GM18951 (cell line): ENCODE data around the gene PABPC1L.

Experiments used
- POLR2A ChIP-seq: IDR thresholded peaks from 4 replicates; pipeline ENCODE4 v1.6.1; 2011; ENCODE audit warnings: mild to moderate bottlenecking; ENCODE audit not compliant: insufficient read length, insufficient read depth; ENCODE audit errors: extremely low read depth
- in situ Hi-C: fragments of 300-500 bp; cut with MboI; formaldehyde crosslinking; loops from one replicate; pipeline ENCODE4 v1.12.0; 2022; ENCODE audit warnings: low sequenced_read_pairs, mixed read lengths, inconsistent platforms; ENCODE audit not compliant: unreplicated experiment

PABPC1L gene

GRCh38 chr20:44912189-44912588, 2.3 kb downstream of the PABPC1L start:
- in situ Hi-C loops: no loop called here
- no peak for TF ChIP-seq POLR2A

DNA sequence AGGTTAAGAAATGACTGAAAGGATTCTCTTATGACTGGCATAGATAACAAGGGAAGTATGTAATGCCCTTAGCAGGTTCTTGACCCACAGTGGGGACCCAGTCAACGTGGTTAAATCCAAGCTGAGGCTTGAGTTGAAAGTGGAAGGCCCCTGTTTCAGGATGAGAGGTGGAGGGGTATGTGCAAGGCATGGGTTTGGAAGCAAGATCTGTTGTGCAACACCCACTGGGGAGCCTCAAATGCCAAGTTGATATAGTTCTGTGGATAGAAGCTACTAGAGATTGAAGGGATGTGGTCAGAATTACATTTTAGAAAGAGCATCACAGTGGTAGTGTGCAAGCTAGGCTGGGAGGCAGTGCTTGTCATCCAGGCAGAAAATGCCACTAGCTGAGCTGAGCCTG, 5.1 kb downstream of the PABPC1L start:
- in situ Hi-C loops: no loop called here
- no peak for TF ChIP-seq POLR2A

DNA sequence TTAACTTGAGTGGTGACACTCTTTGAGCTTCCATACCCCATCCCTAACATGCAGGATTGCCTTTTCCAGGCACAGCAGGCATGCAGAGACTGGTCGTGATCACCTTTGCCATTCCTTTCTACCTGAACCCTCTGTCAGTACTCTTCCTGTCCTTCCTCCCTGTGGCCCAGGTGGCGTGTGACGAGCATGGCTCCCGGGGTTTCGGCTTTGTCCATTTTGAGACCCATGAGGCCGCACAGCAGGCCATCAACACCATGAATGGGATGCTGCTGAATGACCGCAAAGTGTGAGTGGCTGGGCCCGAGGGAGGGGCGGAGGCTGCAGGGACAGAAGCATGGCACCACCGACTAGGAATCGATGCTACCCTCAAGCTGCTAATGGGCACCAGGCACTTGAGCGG, 6.7 kb downstream of the PABPC1L start:
- TF ChIP-seq POLR2A: no peak
- in situ Hi-C loops: no loop called here

DNA sequence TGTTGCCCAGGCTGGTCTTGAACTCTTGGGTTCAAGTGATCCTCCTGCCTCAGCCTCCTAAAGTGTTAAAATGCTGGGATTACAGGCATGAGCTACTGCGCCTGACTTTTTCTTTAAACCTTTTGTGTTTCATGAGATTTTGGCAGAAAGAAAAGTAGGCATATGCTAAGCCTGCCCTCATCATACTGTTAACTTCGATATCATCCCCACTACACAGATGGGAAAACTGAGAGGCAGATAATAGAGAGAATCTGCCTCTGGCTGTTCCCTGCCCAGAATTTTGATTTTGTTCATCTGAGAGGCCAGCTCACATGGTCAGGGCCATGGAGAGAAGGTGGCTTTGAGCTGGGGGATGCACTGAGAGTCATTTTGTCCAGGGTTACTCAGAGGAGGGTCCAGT, 7.5 kb downstream of the PABPC1L start:
- TF ChIP-seq POLR2A: no peak
- in situ Hi-C loops: no loop called here

GRCh38 chr20:44918342-44918741, 8.5 kb downstream of the PABPC1L start:
- TF ChIP-seq POLR2A: no peak
- in situ Hi-C loops: no loop called here

GRCh38 chr20:44918761-44919160, 8.9 kb downstream of the PABPC1L start:
- in situ Hi-C loops: no loop called here

GRCh38 chr20:44921447-44921846, 11.6 kb downstream of the PABPC1L start:
- in situ Hi-C loops: loop anchor here (10.0 kb wide), 1 partner anchor 183 kb away; the partner anchor contains the start of gene KCNS1
- no peak for TF ChIP-seq POLR2A

More at GRCh38 chr20:44918761-44919160, 8.9 kb downstream of the PABPC1L start:
- TF ChIP-seq POLR2A: no peak

DNA sequence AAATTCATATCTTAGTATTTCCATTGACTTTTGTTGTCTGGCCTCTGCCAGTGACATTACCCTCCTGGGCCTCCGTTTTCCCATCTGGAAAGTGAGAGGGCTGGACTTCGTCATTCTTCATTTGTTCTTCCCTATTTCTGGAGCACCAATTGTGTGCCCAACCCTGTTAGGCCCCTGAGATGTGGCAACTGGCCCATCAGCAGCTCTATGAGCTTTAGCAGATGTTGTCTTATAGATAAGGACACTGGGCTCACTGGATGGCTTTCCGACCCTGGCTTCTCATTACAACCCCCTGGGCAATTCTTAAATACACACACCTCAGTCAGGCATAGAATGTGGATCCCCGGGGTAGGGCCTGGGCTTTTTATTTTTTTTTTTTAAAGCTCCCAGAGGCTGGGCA, 14.7 kb downstream of the PABPC1L start:
- in situ Hi-C loops: loop anchor here (10.0 kb wide), 1 partner anchor 180 kb away; the partner anchor contains the start of gene KCNS1
- TF ChIP-seq POLR2A: no peak

- in situ Hi-C loops: loop anchor here (10.0 kb wide), 1 partner anchor 176 kb away; the partner anchor contains the start of gene KCNS1
- no peak for TF ChIP-seq POLR2A
These were observed 18.7 kb downstream of the PABPC1L start for GRCh38 chr20:44928595-44928994.

GRCh38 chr20:44930517-44931168, 20.8 kb downstream of the PABPC1L start:
- TF ChIP-seq POLR2A: no peak
- in situ Hi-C loops: no loop called here

DNA sequence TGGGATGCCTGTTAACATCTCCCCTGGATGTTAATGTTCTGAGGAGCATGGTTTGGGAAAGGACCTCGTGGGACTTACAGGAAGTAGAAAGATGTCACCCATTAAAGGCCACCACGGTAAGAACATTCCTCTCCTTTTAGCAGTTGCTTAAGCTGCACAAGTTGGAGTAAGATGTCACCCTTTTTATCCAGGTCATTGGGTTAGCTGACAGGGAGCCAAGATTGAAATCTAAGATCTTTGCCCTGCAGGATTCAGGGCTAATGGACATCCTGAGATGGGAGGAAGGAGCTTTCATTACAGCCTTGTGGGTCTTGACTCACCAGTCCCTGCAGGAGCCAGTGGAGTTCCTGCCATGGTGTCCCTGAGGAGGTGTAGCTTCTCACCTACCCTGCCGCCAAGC, 22.1 kb downstream of the PABPC1L start:
- in situ Hi-C loops: no loop called here
- TF ChIP-seq POLR2A: no peak

- TF ChIP-seq POLR2A: no peak
- in situ Hi-C loops: no loop called here
These were observed 23.1 kb downstream of the PABPC1L start for GRCh38 chr20:44932916-44933315.

DNA sequence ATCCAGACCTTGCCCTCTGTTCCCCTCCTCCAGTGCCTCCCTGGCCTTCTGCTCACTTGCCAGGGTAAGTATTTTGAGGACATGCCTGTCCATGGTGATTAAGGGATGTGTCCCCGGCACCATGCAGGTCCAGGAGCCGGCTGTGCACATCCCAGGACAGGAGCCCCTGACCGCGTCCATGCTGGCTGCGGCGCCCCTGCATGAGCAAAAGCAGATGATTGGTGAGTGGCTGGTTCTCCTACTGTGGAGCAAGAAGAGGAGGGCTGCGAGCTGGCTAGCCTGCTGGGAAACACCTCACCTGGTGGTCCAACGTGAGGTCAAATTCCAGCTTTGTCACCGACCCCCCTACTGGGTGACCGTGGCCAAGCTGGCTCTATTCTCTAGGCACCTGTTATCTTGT, 26.6 kb downstream of the PABPC1L start:
- in situ Hi-C loops: no loop called here
- TF ChIP-seq POLR2A: no peak

DNA sequence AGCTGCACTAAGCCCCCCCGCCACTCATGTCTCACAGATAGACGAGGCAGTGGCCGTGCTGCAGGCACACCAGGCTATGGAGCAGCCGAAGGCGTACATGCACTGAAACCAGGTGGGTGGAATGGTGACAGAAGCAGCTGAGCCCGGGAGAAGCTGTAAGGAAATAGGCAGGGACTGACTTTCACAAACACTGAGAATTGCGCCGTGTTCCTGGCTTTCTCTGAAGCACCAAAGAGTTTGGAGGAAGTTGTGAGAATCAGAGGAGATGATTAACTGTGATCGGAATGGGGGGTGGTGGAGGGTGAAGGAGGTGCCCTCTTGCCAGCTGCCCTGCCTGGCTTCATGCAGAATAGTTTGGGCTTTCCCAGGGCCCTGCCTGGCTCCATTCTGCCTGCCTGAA, 28.8 kb downstream of the PABPC1L start:
- in situ Hi-C loops: no loop called here
- TF ChIP-seq POLR2A: no peak
